Measurements from ENCODE around the gene UNCX.
"Not testable (repeated sequence)": the region's sequence is repeated elsewhere in the genome, so short reads cannot be mapped to it uniquely, and the experiment has no call there.

UNCX gene

DNA sequence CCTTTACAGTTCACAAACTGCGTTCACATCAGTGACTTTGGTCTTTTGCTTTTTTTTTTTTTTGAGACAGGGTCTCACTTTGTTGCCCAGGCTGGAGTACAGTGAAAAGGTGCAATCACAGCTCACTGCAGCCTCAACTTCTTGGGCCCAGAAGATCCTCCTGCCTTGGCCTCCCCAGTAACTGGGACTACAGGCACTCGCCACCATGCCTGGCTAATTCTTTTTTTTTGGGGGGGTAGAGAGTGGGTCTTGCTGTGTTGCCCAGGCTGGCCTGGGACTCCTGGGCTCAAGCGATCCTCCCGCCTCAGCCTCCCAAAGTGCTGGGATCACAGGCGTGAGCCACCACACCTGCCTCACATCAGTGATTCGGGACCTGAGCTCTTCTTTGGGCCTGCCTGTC, 35.7 kb upstream of the UNCX start:
- TF ChIP-seq ZNF274 (IDR thresholded peaks at IDR 0.05; ENCODE audit: low read depth, low read length) = no peak
- no peak for TF ChIP-seq YY1 (IDR thresholded peaks at IDR 0.05; ENCODE audit: insufficient read depth, insufficient read length)
- no peak for TF ChIP-seq SUZ12 (IDR thresholded peaks at IDR 0.05; ENCODE audit: extremely low read depth, insufficient read depth, insufficient read length)
- H3K27me3 ChIP-seq (ENCODE audit: insufficient read depth, insufficient read length) = no peaks in the 10 kb centered on the region
- peaks cover 3% of the 10 kb centered on the region for H3K4me1 ChIP-seq (ENCODE audit: insufficient read depth, insufficient read length)
- H3K4me3 ChIP-seq (ENCODE audit: insufficient read length, low read depth) = no peak overlapping the region
- H3K36me3 ChIP-seq (ENCODE audit: insufficient read depth, insufficient read length, low read length) = no peaks in the 10 kb centered on the region
- H3K9me3 ChIP-seq (ENCODE audit: insufficient read depth, low read length) = no peaks in the 10 kb centered on the region
- no peak for DNase-seq (ENCODE audit: low read depth, low spot score)
- H3K9ac ChIP-seq (ENCODE audit: insufficient read length, low read depth) = no peak overlapping the region

GRCh38 chr7:1197997-1198625, 34.6 kb upstream of the UNCX start:
- Histone ChIP-seq H3K9me3 (ENCODE audit: insufficient read depth, low read length) (no peaks in the 10 kb centered on the region), H3K27me3 (ENCODE audit: insufficient read depth, insufficient read length) (no peaks in the 10 kb centered on the region), H3K9ac (ENCODE audit: insufficient read length, low read depth) (no peak overlapping the region), H3K4me3 (ENCODE audit: insufficient read length, low read depth) (no peak overlapping the region), H3K4me1 (ENCODE audit: insufficient read depth, insufficient read length) (peaks cover 3% of the 10 kb centered on the region), H3K36me3 (ENCODE audit: insufficient read depth, insufficient read length, low read length) (no peaks in the 10 kb centered on the region)
- no peak for DNase-seq (ENCODE audit: low read depth, low spot score)
- TF ChIP-seq ZNF274 (IDR thresholded peaks at IDR 0.05; ENCODE audit: low read depth, low read length) (no peak), SUZ12 (IDR thresholded peaks at IDR 0.05; ENCODE audit: extremely low read depth, insufficient read depth, insufficient read length) (no peak), YY1 (IDR thresholded peaks at IDR 0.05; ENCODE audit: insufficient read depth, insufficient read length) (no peak)

DNA sequence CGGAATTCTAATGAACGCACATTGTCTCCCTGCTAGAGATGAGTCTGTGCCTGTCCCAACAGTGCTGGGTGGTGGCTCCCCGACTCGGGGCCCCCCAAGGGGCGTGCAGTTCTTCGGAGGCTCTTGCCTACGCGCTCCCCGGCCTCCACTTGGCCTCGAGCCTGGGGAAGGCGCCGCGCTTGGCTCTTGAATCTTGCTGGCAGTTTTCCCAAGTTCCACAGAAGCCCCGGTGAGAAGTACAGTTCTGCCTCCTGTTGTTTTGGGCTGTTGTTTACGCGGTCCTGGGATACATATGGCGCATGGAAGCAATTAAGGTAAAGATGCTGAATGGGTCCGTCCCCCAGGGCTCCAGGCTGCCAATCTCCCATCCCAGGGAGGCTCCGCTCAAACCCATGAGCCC, 32.6 kb upstream of the UNCX start:
- TF ChIP-seq YY1 (IDR thresholded peaks at IDR 0.05; ENCODE audit: insufficient read depth, insufficient read length) (no peak), SUZ12 (IDR thresholded peaks at IDR 0.05; ENCODE audit: extremely low read depth, insufficient read depth, insufficient read length) (no peak), ZNF274 (IDR thresholded peaks at IDR 0.05; ENCODE audit: low read depth, low read length) (no peak)
- H3K9ac ChIP-seq (ENCODE audit: insufficient read length, low read depth) = no peak overlapping the region
- H3K36me3 ChIP-seq (ENCODE audit: insufficient read depth, insufficient read length, low read length) = no peaks in the 10 kb centered on the region
- no peak overlapping the region for H3K4me3 ChIP-seq (ENCODE audit: insufficient read length, low read depth)
- H3K4me1 ChIP-seq (ENCODE audit: insufficient read depth, insufficient read length) = peaks cover 5% of the 10 kb centered on the region
- H3K9me3 ChIP-seq (ENCODE audit: insufficient read depth, low read length) = no peaks in the 10 kb centered on the region
- DNase-seq (ENCODE audit: low read depth, low spot score) = no peak
- H3K27me3 ChIP-seq (ENCODE audit: insufficient read depth, insufficient read length) = no peaks in the 10 kb centered on the region

- H3K27me3 ChIP-seq (ENCODE audit: insufficient read depth, insufficient read length) = no peaks in the 10 kb centered on the region
- H3K9me3 ChIP-seq (ENCODE audit: insufficient read depth, low read length) = no peaks in the 10 kb centered on the region
- no peak for DNase-seq (ENCODE audit: low read depth, low spot score)
- H3K9ac ChIP-seq (ENCODE audit: insufficient read length, low read depth) = no peak overlapping the region
- H3K4me1 ChIP-seq (ENCODE audit: insufficient read depth, insufficient read length) = peaks cover 5% of the 10 kb centered on the region
- H3K36me3 ChIP-seq (ENCODE audit: insufficient read depth, insufficient read length, low read length) = no peaks in the 10 kb centered on the region
- no peak overlapping the region for H3K4me3 ChIP-seq (ENCODE audit: insufficient read length, low read depth)
- TF ChIP-seq YY1 (IDR thresholded peaks at IDR 0.05; ENCODE audit: insufficient read depth, insufficient read length) = no peak
- TF ChIP-seq ZNF274 (IDR thresholded peaks at IDR 0.05; ENCODE audit: low read depth, low read length) = no peak
- TF ChIP-seq SUZ12 (IDR thresholded peaks at IDR 0.05; ENCODE audit: extremely low read depth, insufficient read depth, insufficient read length) = no peak
These were observed 30.8 kb upstream of the UNCX start for GRCh38 chr7:1201916-1202315.

- not testable (repeated sequence) for H3K4me3 ChIP-seq (ENCODE audit: insufficient read length, low read depth); H3K4me1 ChIP-seq (ENCODE audit: insufficient read depth, insufficient read length); DNase-seq (ENCODE audit: low read depth, low spot score); H3K36me3 ChIP-seq (ENCODE audit: insufficient read depth, insufficient read length, low read length); H3K9me3 ChIP-seq (ENCODE audit: insufficient read depth, low read length); H3K27me3 ChIP-seq (ENCODE audit: insufficient read depth, insufficient read length); H3K9ac ChIP-seq (ENCODE audit: insufficient read length, low read depth)
These were observed 29.8 kb upstream of the UNCX start for GRCh38 chr7:1202914-1203313.

- Histone ChIP-seq H3K4me1 (ENCODE audit: insufficient read depth, insufficient read length) (peaks cover 5% of the 10 kb centered on the region), H3K9ac (ENCODE audit: insufficient read length, low read depth) (no peak overlapping the region), H3K4me3 (ENCODE audit: insufficient read length, low read depth) (no peak overlapping the region), H3K9me3 (ENCODE audit: insufficient read depth, low read length) (no peaks in the 10 kb centered on the region), H3K36me3 (ENCODE audit: insufficient read depth, insufficient read length, low read length) (no peaks in the 10 kb centered on the region), H3K27me3 (ENCODE audit: insufficient read depth, insufficient read length) (no peaks in the 10 kb centered on the region)
- no peak for DNase-seq (ENCODE audit: low read depth, low spot score)
- TF ChIP-seq SUZ12 (IDR thresholded peaks at IDR 0.05; ENCODE audit: extremely low read depth, insufficient read depth, insufficient read length) (no peak), ZNF274 (IDR thresholded peaks at IDR 0.05; ENCODE audit: low read depth, low read length) (no peak), YY1 (IDR thresholded peaks at IDR 0.05; ENCODE audit: insufficient read depth, insufficient read length) (no peak)
These were observed 28.1 kb upstream of the UNCX start for GRCh38 chr7:1204460-1205140.

GRCh38 chr7:1205742-1206141, 26.9 kb upstream of the UNCX start:
- H3K9ac ChIP-seq (ENCODE audit: insufficient read length, low read depth); DNase-seq (ENCODE audit: low read depth, low spot score); H3K36me3 ChIP-seq (ENCODE audit: insufficient read depth, insufficient read length, low read length); H3K9me3 ChIP-seq (ENCODE audit: insufficient read depth, low read length); H3K4me1 ChIP-seq (ENCODE audit: insufficient read depth, insufficient read length); H3K27me3 ChIP-seq (ENCODE audit: insufficient read depth, insufficient read length); H3K4me3 ChIP-seq (ENCODE audit: insufficient read length, low read depth): not testable (repeated sequence)

All from NT2/D1 (cell line).